Astrocyte of the cerebellum (primary cell): ENCODE measurements around the gene KCNMA1.

Source experiments
- DNase-seq: peaks from one replicate; pipeline ENCODE4 v3.0.0-alpha.2; 2011; ENCODE audit warnings: low read depth
- H3K4me3 ChIP-seq: 2 replicates; pipeline ENCODE4 v1.5.1; 2011; ENCODE audit warnings: mild to moderate bottlenecking, low read depth, low read length, moderate library complexity
- CTCF ChIP-seq: IDR thresholded peaks from 2 replicates; pipeline ENCODE4 v1.5.1; 2012; ENCODE audit warnings: low read length, low read depth, moderate library complexity, mild to moderate bottlenecking; ENCODE audit errors: missing control alignments
- in situ Hi-C: cut with HindIII; loops from 2 replicates; pipeline ENCODE4 v1.10.0; 2017; ENCODE audit warnings: low sequenced_read_pairs

KCNMA1 gene

GRCh38 chr10:77428691-77429395 is 208.8 kb downstream of the KCNMA1 start:
- peak; percentile 73 for DNase-seq
- peak; percentile 86 for TF ChIP-seq CTCF
- no peak overlapping the region for H3K4me3 ChIP-seq
- in situ Hi-C loops, result no loop called here

- in situ Hi-C loops, result no loop called here
- TF ChIP-seq CTCF, result no peak
- H3K4me3 ChIP-seq, result no peak overlapping the region
- DNase-seq, result no peak
Observed at GRCh38 chr10:77424257-77424656, 213.4 kb downstream of the KCNMA1 start.

GRCh38 chr10:77422491-77423338 is 214.9 kb downstream of the KCNMA1 start:
- DNase-seq, result no peak
- in situ Hi-C loops, result no loop called here
- TF ChIP-seq CTCF, result no peak
- no peak overlapping the region for H3K4me3 ChIP-seq

- H3K4me3 ChIP-seq, result no peak overlapping the region
- in situ Hi-C loops, result no loop called here
- TF ChIP-seq CTCF, result no peak
- DNase-seq, result no peak
Observed at GRCh38 chr10:77421591-77421990, 216.0 kb downstream of the KCNMA1 start.

GRCh38 chr10:77420947-77421523 is 216.6 kb downstream of the KCNMA1 start:
- TF ChIP-seq CTCF, result no peak
- H3K4me3 ChIP-seq, result no peak overlapping the region
- in situ Hi-C loops, result no loop called here
- no peak for DNase-seq

GRCh38 chr10:77419979-77420378 is 217.6 kb downstream of the KCNMA1 start:
- DNase-seq, result no peak
- H3K4me3 ChIP-seq, result no peak overlapping the region
- TF ChIP-seq CTCF, result no peak
- in situ Hi-C loops, result no loop called here
